HL-60 (cell line): ENCODE measurements around the gene LRRTM4.

Experiments
- DNase-seq, 2 experiments: peaks; one replicate each; pipeline ENCODE4 v3.0.0-alpha.2; 2010 to 2020; ENCODE audit warnings: low read depth in 1 of 2, low spot score in 1 of 2
- H3K27ac ChIP-seq: fragments of 250-450 bp; sonication (Bioruptor Pico); replicated peaks from 2 replicates; pipeline ENCODE4 v1.5.1; 2020; ENCODE audit warnings: mild to moderate bottlenecking, moderate library complexity
- H3K27me3 ChIP-seq: fragments of 250-450 bp; sonication (Bioruptor Pico); 2 replicates; pipeline ENCODE4 v1.5.1; 2021; ENCODE audit warnings: mild to moderate bottlenecking, moderate library complexity; ENCODE audit not compliant: insufficient read depth, poor library complexity, severe bottlenecking
- H3K4me3 ChIP-seq: replicated peaks from 2 replicates; pipeline ENCODE4 v1.5.1; 2011; ENCODE audit warnings: mild to moderate bottlenecking, control low read depth, low read length; ENCODE audit not compliant: insufficient read depth
- CTCF ChIP-seq: IDR thresholded peaks from one replicate; pipeline ENCODE4 v1.5.1; 2011; ENCODE audit warnings: low read length, control low read depth, inconsistent platforms; ENCODE audit not compliant: insufficient read depth
- GABPA ChIP-seq: IDR thresholded peaks from 2 replicates; pipeline ENCODE4 v1.6.1; 2012; ENCODE audit warnings: low read depth
- POLR2AphosphoS5 ChIP-seq: IDR thresholded peaks from 2 replicates; pipeline ENCODE4 v1.6.1; 2012; ENCODE audit warnings: low read depth
- REST ChIP-seq: IDR thresholded peaks from 2 replicates; pipeline ENCODE4 v1.6.1; 2012; ENCODE audit warnings: low read depth; ENCODE audit not compliant: insufficient replicate concordance
- SPI1 ChIP-seq: IDR thresholded peaks from 2 replicates; pipeline ENCODE4 v1.6.1; 2012; ENCODE audit warnings: low read depth, mild to moderate bottlenecking, borderline replicate concordance

Gene LRRTM4

GRCh38 chr2:77336013-77336412, 186.2 kb downstream of the LRRTM4 start:
- TF ChIP-seq GABPA (no peak), REST (no peak), SPI1 (no peak)
- H3K27me3 ChIP-seq, result no peaks in the 10 kb centered on the region
- no peak for DNase-seq
- no peak overlapping the region for H3K27ac ChIP-seq
- H3K4me3 ChIP-seq, result no peak overlapping the region

GRCh38 chr2:77328134-77328931, 193.8 kb downstream of the LRRTM4 start:
- TF ChIP-seq CTCF, result no peak
- TF ChIP-seq POLR2AphosphoS5, result no peak
- TF ChIP-seq SPI1, result no peak
- no peak for TF ChIP-seq REST
- H3K4me3 ChIP-seq, result no peak overlapping the region

GRCh38 chr2:77325395-77325794, 196.8 kb downstream of the LRRTM4 start:
- TF ChIP-seq REST (no peak), CTCF (no peak), SPI1 (no peak), POLR2AphosphoS5 (no peak)
- no peak overlapping the region for H3K27ac ChIP-seq
- no peak overlapping the region for H3K4me3 ChIP-seq
- no peak for DNase-seq
- no peaks in the 10 kb centered on the region for H3K27me3 ChIP-seq

More at GRCh38 chr2:77328134-77328931, 193.8 kb downstream of the LRRTM4 start:
- Histone ChIP-seq H3K27ac (no peak overlapping the region), H3K27me3 (no peaks in the 10 kb centered on the region)
- no peak for DNase-seq
